ENCODE data around the gene DNAJC27. TPM values are rescaled to one million over a fixed set of nuclear protein-coding genes. Genes with fewer than 3 reads are reported as not detected.

Gene DNAJC27
- total RNA-seq, 4 donors from 2014 or later: 4.0 to 7.6 (median 5.7) TPM

- Histone ChIP-seq H3K36me3 (no peaks in the 10 kb centered on the region), H3K4me3 (no peak overlapping the region), H3K4me1 (peaks cover 3 to 17% (median 8%) of the 10 kb centered on the region in 4 donors), H3K27me3 (no peaks in the 10 kb centered on the region), H3K27ac (no peak overlapping the region), H3K9me3 (no peaks in the 10 kb centered on the region)
- intact Hi-C loops (cut with DNase I; ENCODE audit: low total_unique reads) (no loop called here), in situ Hi-C loops (cut with MboI; ENCODE audit: low pct_ligation_motif_present in 1 of 4, low pct_unique_long_range_greater_than_20kb in 1 of 4, low sequenced_read_pairs in 3 of 4) (no loop called here)
- 93% methylated on average over 6 of the region's 6 CpGs; no CpG with 5 or more reads in 1 of the 2 donors for WGBS, 2 donors (ENCODE audit: low coverage in 1 of 2)
- no peak for DNase-seq
- TF ChIP-seq POLR2AphosphoS5 (IDR thresholded peaks at IDR 0.05) (no peak), EP300 (IDR thresholded peaks at IDR 0.05; ENCODE audit: low read depth) (no peak), CTCF (IDR thresholded peaks at IDR 0.05) (no peak), POLR2A (IDR thresholded peaks at IDR 0.05) (no peak)
Measured at GRCh38 chr2:24924732-24925131, 47.0 kb downstream of the DNAJC27 start.

GRCh38 chr2:24924266-24924665 is 47.5 kb downstream of the DNAJC27 start:
- in situ Hi-C loops (cut with MboI; ENCODE audit: low pct_ligation_motif_present in 1 of 4, low pct_unique_long_range_greater_than_20kb in 1 of 4, low sequenced_read_pairs in 3 of 4) (no loop called here), intact Hi-C loops (cut with DNase I; ENCODE audit: low total_unique reads) (no loop called here)
- H3K4me3 ChIP-seq: no peak overlapping the region
- no peak overlapping the region for H3K27ac ChIP-seq
- no peak for DNase-seq
- no peak for TF ChIP-seq EP300 (IDR thresholded peaks at IDR 0.05; ENCODE audit: low read depth)
- TF ChIP-seq POLR2A (IDR thresholded peaks at IDR 0.05): no peak
- no peak for TF ChIP-seq POLR2AphosphoS5 (IDR thresholded peaks at IDR 0.05)
- no peak for TF ChIP-seq CTCF (IDR thresholded peaks at IDR 0.05)
- H3K27me3 ChIP-seq: no peaks in the 10 kb centered on the region
- H3K4me1 ChIP-seq: peaks cover 3 to 19% (median 10%) of the 10 kb centered on the region in 4 donors
- no peaks in the 10 kb centered on the region for H3K9me3 ChIP-seq
- no peaks in the 10 kb centered on the region for H3K36me3 ChIP-seq
- 94% methylated on average over 5 of the region's 5 CpGs; no CpG with 5 or more reads in 1 of the 2 donors for WGBS, 2 donors (ENCODE audit: low coverage in 1 of 2)

GRCh38 chr2:24923106-24923505 is 48.6 kb downstream of the DNAJC27 start:
- in situ Hi-C loops (cut with MboI; ENCODE audit: low pct_ligation_motif_present in 1 of 4, low pct_unique_long_range_greater_than_20kb in 1 of 4, low sequenced_read_pairs in 3 of 4) (no loop called here), intact Hi-C loops (cut with DNase I; ENCODE audit: low total_unique reads) (no loop called here)
- DNase-seq: no peak
- Histone ChIP-seq H3K36me3 (no peaks in the 10 kb centered on the region), H3K4me1 (peaks cover 3 to 31% (median 18%) of the 10 kb centered on the region in 4 donors), H3K27ac (no peak overlapping the region), H3K9me3 (no peaks in the 10 kb centered on the region), H3K4me3 (no peak overlapping the region), H3K27me3 (no peaks in the 10 kb centered on the region)
- TF ChIP-seq POLR2AphosphoS5 (IDR thresholded peaks at IDR 0.05) (no peak), POLR2A (IDR thresholded peaks at IDR 0.05) (no peak), CTCF (IDR thresholded peaks at IDR 0.05) (no peak), EP300 (IDR thresholded peaks at IDR 0.05; ENCODE audit: low read depth) (no peak)
- 94% methylated on average over 10 of the region's 10 CpGs; no CpG with 5 or more reads in 1 of the 2 donors for WGBS, 2 donors (ENCODE audit: low coverage in 1 of 2)

- no peaks in the 10 kb centered on the region for H3K9me3 ChIP-seq
- H3K4me1 ChIP-seq: peaks cover 3 to 36% (median 18%) of the 10 kb centered on the region in 4 donors
- no peaks in the 10 kb centered on the region for H3K27me3 ChIP-seq
- H3K27ac ChIP-seq: no peak overlapping the region
- no peak overlapping the region for H3K4me3 ChIP-seq
- TF ChIP-seq EP300 (IDR thresholded peaks at IDR 0.05; ENCODE audit: low read depth): no peak
- no peak for TF ChIP-seq POLR2A (IDR thresholded peaks at IDR 0.05)
- no peak for TF ChIP-seq CTCF (IDR thresholded peaks at IDR 0.05)
- TF ChIP-seq POLR2AphosphoS5 (IDR thresholded peaks at IDR 0.05): no peak
- no peak for DNase-seq
- intact Hi-C loops (cut with DNase I; ENCODE audit: low total_unique reads) (no loop called here), in situ Hi-C loops (cut with MboI; ENCODE audit: low pct_ligation_motif_present in 1 of 4, low pct_unique_long_range_greater_than_20kb in 1 of 4, low sequenced_read_pairs in 3 of 4) (no loop called here)
- 92% methylated on average over 1 of the region's 1 CpG; no CpG with 5 or more reads in 1 of the 2 donors for WGBS, 2 donors (ENCODE audit: low coverage in 1 of 2)
- no peaks in the 10 kb centered on the region for H3K36me3 ChIP-seq
Measured at GRCh38 chr2:24922556-24922955, 49.2 kb downstream of the DNAJC27 start.

Data from transverse colon (tissue), 4 donors.